ENCODE data around the gene CDH22. TPM values are rescaled to one million over a fixed set of nuclear protein-coding genes. Genes with fewer than 3 reads are reported as not detected.
A peak's percentile ranks its signal among the peaks of the same experiment; 100 is the strongest.

CDH22 gene
- total RNA-seq, 1 experiment from 2014 or later, result under 0.01 TPM

DNA sequence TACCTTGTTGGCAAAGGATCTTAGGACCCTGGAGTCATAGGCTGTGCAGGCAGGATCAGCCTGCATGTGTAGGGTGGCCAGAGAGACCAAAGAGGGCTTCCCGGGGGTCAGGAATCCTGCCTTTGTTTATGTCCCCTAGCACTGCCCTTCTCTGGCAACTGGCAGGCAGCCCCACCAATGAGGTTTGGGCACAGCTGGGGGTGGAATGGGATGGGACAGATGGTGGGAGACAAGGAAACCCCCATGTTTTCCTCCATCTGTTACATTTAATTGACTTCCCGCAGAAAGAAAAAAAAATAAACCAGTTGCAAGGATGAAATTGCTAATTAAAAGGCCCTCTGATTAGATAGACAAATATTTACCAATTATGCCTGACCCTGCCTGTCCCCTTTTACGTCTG, 162.6 kb downstream of the CDH22 start:
- no peak for DNase-seq (ENCODE audit: low read depth)

DNA sequence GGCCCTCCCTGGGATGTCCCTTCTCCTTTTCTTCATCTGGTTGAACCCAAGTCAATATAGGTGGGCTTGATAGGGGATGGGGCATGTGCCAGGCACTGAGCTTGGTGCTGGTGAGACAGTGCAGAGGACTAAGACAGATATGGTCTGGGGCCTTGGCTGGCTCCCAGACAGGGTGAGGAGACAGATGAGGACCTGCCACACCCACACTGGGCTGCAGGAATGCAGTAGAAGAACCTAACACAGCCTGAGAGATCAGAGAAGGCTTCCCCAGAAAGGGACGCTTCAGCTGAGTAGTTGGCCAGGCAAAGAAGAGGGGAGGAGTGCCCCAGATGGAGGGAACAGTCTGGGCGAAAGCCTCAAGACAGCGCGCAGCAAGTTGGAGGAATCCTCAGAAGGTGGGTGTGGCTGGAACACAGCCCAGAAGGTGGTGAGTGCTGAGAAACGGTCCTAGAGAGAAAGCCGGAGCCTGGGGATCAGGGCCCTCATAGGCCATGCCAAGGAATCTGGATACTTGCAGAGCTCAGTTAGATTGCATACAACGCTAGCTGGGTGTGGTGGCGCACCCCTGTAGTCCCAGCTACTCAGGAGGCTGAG, 163.8 kb downstream of the CDH22 start:
- DNase-seq (ENCODE audit: low read depth), result no peak

DNA sequence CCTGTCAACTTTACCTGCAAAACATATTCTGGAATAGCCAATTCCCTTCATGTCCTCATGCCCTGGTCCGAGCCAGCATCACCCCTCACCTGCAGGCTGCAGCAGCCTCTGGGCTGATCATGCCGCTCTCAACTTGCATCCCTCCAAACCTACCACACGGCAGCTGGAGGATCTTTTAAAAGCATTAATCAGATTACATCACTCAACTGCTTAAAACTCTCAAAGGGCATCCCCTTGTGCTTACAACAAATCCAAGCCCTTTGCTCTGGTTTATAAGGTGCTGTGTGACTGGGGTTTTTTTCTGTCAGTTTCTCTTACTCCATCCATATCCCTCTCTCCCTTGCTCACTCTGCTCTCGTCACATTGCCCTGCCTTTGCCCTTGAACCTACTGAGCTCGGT, 166.2 kb downstream of the CDH22 start:
- DNase-seq (ENCODE audit: low read depth), result no peak

DNA sequence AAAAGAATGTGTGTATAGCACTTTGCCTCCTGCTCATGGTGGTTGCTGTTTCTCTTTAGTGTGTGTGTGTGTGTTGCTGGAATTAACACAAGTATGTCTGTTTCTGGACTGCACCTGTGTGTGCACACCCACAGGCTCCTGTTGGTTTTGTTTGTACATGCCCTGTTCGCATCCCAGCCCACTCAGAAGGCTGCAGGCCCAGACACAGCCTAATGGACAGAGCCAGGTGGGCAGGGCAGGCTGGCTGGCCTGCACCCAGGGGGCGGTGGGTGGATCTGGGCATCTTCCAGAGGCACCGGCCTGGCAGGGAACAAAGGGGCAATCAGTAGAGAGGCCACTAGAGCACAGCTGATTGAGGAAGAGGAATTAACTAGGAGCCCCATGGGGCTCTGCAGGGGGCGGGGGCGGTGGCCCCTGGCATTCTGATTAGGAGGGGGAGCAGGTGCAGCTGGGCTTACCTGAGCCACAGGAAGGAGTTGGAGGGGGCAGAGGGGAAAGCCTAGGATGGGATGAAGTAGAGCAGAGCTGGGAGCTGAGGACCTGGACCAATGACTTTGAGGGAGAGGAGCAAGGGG, 168.3 kb downstream of the CDH22 start:
- DNase-seq (ENCODE audit: low read depth), result no peak

DNA sequence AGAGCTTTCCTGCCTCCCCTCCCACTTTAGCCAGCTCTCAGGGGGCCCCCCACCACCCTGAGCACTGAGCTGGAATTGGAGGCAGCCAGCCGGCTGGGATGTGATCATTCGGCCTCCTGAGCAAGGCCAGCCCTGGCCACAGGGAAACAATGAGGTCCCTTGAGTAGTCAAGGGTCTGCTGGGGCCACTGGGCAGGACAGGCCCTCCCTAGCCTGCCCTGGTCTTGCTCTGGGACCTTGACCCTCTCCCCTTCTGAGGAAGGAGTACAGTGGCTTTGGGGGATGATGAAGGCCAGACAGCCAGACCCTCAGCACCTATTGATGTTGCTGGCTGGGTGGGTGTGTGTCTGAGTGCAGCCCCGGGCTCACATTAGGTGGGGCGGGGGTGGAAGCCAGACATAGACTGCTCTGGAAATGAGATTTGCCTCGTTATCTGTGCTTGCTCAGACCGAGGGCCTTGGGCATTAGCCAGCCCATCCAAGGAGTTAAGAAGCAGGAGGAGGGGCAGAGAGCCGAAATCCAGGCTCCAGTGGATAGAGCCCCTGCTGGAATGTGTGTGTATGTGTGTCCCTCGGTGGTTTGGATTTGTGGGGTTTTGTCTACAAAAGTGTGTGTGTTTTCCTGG, 168.9 kb downstream of the CDH22 start:
- no peak for DNase-seq (ENCODE audit: low read depth)

DNA sequence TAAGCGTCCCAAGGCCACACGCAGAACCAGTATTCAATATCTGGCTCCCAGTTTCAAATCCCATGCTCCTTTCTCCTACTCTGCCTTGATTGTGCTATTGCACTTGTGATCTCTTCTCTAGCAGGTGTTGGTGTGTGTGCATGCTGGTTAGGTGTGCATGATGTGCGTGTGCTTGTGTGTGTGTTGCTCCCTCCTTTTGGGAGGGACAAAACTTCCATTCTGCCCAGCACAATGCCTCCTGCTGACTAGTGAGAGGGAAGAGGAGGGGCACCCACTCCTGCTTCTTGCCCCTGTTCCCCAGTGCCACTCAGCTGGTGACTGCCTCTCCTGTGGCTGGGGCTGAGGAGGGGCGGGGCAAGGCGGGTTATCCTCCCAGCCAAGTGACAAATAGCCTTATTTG, 170.5 kb downstream of the CDH22 start:
- DNase-seq (ENCODE audit: low read depth), result no peak

DNA sequence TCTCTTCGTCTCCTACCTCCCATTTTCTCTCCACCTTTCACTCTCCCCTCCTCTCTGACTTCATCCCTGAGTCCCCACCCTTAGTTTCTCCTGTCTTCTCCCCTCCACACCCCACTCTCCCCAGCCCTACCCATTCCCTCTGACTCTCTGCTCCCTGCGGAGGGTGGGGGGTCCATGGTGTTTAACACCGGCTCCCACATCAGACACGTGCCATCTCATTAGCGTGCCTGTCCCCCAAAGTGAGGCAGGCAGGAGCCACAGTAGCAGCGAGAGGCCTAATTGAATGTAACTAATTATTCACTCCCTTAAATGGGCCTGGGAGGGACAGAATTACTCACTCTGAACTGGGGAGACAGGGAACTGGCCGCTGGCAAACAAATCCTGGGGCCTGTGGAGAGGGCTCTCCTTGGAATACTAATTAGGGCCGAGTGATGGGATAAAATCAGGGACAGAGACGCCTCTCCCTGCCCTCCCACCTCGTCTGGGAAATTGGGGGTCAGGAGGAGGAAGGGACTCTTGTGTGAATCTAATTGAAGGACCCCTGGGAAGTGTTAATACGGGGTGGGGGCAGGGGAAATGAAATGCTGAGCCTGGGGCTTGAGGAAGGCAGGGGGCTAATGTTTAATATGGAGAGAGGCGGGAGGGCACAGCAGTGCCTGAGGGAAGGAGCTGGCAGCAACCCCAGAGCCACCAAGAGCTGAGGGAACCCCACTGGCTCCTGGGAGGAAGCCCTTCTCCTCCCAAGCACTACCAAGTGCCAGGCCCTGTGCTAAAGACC, 172.3 kb downstream of the CDH22 start:
- no peak for DNase-seq (ENCODE audit: low read depth)

DNA sequence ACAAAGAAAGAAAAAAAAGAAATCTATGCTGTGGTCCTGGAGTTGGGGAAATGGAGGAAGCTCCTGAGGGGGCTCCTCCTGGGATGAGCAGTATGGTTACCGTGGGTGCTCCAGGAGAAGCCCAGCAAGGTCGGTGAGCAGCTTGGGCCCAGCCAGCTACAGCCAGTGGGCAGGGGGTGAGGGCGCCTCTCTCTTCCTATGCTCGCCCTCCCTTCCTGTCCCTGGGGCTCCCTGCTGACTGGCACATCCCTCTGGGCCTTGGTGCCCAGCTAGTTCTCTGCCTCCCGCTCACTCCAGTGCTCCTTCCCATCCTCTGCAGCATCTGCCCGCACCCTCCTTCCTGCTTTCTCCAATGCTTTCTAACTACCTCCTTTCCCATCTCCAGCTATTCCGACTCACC, 173.6 kb downstream of the CDH22 start:
- DNase-seq (ENCODE audit: low read depth), result no peak

DNA sequence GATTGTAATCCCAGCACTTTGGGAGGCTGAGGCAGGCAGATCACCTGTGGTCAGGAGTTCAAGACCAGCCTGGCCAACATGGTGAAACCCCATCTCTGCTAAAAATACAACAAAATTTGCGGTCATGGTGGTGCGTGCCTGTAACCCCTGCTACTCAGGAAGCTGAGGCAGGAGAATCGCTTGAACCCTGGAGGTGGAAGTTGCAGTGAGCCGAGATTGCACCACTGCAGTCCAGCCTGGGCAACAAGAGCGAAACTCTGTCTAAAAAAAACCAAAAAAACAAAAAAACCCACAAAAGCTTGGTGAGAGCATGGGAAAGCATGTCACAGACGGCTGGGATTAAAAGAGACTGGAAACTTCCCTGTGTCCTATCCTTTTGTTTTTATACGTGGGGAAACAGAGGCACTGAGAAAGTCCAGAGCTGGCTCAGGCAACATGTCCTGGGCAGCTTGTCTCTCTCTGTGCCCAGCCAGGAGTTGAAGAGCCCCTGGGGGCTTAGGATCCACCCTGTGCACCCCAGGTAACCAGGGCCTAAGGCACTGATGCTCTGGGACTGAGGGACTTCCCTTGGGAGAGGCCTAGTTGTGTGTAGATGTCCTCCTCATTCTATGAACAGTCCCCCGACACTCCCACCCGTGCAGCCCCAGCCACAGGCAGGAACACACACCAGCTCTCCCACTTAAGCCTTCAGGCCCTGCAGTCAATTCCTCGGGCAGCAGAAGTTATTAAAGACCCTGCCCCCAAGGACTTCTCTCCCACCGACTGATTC, 174.2 kb downstream of the CDH22 start:
- DNase-seq (ENCODE audit: low read depth), result no peak

DNA sequence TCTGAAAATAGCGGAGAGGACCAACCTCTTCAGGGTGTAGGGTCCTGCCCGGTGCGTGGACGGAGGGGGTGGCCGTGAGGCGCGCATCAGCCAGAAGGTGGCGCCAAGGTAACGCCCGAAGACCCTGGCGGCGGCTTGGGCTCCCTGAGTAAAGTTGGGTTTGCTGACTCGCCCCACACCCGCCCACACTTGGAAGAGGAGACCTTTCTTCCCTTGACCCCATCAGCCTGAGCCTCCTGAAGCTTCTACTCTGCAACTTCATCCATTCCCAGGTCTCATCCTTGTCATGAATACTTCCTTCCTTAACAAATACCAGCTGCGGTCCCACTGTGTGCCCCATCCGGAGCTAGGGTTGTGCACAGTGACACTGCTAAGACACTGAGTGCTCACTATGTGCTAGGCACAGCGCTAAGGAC, 175.6 kb downstream of the CDH22 start:
- peak; percentile 78 for DNase-seq (ENCODE audit: low read depth)

DNA sequence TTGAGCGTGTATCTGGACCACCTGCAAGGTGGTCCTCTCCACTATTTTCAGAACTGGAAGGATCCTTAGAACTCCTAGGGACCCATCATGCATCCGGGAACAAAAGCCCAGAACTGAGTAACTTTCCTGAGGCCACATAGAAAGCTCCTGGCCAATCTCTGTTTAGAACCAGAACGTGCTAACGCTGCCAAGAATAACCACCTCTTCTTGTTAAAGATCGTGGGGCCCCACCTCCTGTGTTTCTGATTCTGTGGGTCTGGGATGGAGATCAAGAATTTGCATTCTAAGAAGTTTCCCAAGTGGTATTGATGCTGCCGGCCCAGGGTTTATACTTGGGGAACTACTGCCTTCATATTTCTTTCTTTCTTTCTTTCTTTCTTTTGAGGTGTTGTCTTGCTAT, 176.9 kb downstream of the CDH22 start:
- DNase-seq (ENCODE audit: low read depth), result no peak

DNA sequence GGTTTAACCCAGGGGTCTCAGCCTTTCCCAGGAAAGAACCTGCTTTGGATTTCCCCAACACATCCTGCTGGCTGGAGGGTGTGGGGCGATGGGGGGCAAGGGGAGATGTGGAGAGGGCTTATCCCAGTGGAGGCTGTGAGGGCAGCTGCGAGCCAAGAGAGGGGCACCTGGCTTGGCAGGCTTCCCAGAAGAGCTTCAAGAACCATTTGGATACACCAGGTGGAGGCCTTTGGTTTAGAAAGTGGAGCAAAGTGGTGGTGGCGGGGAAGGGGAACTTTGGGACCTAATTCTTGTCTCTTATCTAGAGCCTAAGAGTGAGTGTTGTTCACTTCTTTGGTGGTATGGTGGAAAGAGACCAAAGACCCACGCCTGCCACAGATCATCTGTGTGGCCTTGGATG, 177.8 kb downstream of the CDH22 start:
- no peak for DNase-seq (ENCODE audit: low read depth)

DNA sequence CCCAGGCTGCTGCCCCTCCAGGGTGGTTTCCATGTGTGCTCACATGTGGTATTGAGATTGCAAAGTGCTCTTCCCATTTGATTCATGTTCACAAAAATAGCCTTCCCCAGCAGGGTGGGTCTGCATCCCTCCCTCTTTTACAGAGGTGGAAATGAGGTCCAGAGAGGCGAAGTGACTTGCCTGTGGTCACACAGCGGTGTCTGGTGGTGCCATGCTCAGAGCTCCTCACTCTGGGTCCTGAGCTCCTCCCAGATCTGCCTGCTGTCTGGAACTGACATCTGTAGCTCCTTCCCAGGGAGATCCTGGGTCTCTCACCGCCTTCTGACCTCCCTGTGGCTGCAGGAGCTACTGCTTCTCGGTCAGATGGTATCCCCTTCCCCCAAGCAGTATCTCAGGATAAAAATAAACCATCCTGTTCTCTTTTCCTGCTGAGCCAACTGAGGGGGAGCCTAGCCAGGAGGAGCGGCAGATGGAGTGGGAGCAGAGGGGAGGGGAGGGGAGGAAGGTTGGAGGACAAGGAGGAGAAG, 178.3 kb downstream of the CDH22 start:
- DNase-seq (ENCODE audit: low read depth), result no peak

DNA sequence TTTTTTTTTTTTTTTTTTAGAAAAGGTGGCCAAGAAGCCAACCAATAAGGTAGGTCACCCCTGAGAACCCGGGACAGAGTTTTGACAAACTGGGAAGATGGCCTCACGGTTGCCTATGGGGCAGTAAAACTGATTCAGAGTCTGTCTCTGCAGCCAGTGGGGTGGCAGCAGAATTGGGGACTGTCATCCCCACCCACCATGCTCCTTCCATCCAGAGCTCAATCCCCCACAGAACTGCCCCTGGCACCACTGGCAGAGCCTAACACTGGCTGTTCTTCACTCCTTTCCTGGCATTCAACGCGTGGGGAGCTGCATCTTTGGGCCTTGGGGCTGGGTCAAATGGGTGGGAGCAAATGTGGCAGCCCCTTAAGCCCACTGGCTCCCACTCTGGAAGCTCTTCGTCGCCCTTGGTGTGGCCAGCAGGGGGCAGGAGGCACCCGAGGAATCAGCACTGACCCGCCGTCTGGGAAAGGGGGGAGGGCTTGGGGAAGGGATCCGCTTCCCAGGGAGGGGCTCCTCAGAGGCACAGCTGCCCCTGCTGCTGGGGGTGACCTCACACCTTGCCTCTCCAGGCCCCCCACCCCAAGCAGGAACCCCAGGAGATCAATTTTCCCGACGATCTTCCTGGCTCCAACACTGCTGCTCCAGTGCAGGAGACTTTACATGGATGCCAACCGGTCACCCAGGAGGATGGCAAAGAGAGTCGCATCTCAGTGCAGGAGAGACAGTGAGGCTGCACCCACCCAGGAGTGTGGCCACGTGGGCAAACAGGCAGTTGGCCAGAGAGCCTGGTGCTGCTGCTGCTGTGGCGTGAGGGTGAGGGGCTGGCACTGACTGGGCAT, 179.8 kb downstream of the CDH22 start:
- DNase-seq (ENCODE audit: low read depth), result peak; percentile 37

DNA sequence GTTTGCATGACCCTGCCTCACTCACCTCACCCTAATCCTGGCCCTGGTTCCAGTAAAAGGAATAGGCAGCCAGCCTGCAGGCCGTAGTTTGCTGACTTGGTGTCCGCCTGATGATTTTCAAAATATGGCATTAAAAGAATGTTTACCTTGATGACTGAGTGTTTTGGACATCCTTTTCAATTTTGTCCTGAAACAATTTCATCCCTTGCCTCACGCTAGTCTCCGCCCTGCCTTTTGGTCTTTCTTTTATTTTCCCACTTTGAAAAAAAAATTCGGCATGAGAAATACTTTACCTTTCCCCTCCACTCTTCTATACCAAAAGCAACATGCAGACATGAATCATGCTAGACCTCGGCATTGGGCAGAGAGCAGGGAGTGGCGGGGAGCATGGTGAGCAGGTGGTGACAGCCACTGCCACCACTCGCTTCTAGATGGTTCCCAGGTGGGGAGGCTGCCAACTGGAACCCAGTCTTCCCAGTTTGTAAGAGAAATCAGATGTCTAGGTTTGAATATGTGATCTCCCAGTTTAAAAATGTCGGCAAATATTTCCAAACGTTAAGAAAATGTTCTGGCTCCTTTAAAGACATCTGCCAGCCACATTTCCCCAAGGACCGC, 180.8 kb downstream of the CDH22 start:
- peak; percentile 20 for DNase-seq (ENCODE audit: low read depth)

DNA sequence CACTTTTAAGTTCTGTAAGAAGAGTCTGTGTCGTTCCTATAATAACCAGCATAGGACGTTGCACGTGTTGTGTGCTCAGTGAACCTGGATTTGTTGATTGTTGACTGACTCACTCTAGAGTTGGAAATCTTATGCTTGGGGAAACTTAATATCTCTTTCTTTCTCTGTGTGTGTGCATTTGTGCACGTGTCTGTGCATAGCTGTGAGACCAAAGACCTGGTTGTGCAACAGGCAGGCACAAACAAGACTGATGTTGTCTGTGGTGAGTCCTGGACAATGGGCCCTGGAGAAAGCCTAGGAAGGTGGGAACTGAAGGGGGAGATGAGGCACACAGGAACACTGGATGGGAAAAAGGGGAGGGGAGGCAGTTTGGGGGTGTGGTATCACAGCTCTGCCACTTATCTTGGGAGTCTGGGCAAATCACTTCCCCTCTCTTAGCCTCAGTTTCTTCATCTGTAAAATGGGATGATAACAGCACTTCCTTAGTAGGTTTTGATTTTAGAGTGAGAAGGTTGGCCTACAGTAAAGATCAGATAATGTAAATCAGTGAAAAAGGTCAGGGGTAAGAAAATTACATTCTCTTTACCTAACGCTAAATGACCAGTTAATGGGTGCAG, 181.8 kb downstream of the CDH22 start:
- DNase-seq (ENCODE audit: low read depth), result no peak
